Measurements from ENCODE around the gene PTGES.

PTGES gene

GRCh38 chr9:129712634-129713401, 40.0 kb downstream of the PTGES start:
- no peak for DNase-seq (ENCODE audit: low spot score)
- in situ Hi-C loops (cut with MboI; ENCODE audit: low pct_unique_long_range_greater_than_20kb, low sequenced_read_pairs, unreplicated experiment), result no loop called here
- no peak for TF ChIP-seq CTCF (IDR thresholded peaks at IDR 0.05; ENCODE audit: extremely low read depth, insufficient read depth, missing control alignments)

DNA sequence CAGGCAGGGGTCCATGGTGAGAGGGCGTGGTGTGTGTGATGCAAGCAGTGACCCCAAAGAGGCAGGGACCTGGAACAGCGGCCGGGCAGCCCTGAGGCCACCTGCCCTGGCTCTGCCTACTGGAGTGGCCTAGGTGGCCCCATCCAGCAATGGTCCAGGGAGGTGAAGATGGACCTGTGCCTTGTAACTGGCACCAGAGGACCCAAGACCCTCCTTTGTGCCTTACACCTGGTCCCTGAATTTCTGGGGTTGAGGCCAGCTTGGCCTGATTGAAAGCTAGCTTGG, 42.7 kb downstream of the PTGES start:
- in situ Hi-C loops (cut with MboI; ENCODE audit: low pct_unique_long_range_greater_than_20kb, low sequenced_read_pairs, unreplicated experiment), result no loop called here
- no peak for DNase-seq (ENCODE audit: low spot score)
- TF ChIP-seq CTCF (IDR thresholded peaks at IDR 0.05; ENCODE audit: extremely low read depth, insufficient read depth, missing control alignments), result no peak

GRCh38 chr9:129709438-129710168, 43.2 kb downstream of the PTGES start:
- in situ Hi-C loops (cut with MboI; ENCODE audit: low pct_unique_long_range_greater_than_20kb, low sequenced_read_pairs, unreplicated experiment), result no loop called here
- TF ChIP-seq CTCF (IDR thresholded peaks at IDR 0.05; ENCODE audit: extremely low read depth, insufficient read depth, missing control alignments), result no peak
- DNase-seq (ENCODE audit: low spot score), result no peak

DNA sequence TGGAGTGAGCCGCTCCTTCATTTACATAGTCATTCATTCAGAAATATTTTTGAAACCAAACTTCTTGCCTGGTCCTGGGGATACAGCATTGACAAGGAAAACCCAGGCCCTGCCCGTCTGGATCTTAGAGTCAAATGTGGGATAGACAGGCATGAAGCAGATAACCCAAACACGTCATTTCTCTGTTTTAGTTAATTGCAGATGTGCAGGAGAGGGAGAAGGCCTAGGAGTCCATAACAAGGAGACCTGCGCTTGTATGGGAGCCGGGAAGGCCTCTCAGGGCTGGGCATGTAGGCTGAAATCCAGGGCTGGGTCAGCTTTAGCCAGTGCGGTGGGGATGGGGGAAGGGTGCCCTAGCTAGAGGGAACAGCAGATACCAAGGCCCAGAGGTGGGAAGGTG, 44.0 kb downstream of the PTGES start:
- TF ChIP-seq CTCF (IDR thresholded peaks at IDR 0.05; ENCODE audit: extremely low read depth, insufficient read depth, missing control alignments), result no peak
- DNase-seq (ENCODE audit: low spot score), result no peak
- in situ Hi-C loops (cut with MboI; ENCODE audit: low pct_unique_long_range_greater_than_20kb, low sequenced_read_pairs, unreplicated experiment), result no loop called here

DNA sequence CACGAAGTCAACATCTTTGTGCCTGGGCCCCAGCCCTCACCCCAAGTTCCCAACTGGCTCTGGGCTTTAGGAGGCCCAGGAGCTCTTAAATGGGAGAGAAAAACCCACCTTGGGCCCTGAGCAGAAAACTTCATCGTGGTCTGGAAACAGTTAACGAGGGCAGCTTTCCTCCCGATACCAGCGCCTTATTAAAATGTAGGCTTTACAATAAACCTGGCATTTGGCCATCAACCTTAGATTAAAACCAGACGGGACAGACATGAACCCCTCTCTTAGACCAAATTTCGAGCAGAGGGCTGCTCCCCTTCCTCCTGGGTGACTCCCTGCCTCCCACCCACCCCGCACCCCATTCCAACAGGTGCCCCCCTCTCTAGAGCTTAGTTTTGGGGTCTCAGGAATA, 48.0 kb downstream of the PTGES start:
- TF ChIP-seq CTCF (IDR thresholded peaks at IDR 0.05; ENCODE audit: extremely low read depth, insufficient read depth, missing control alignments), result no peak
- DNase-seq (ENCODE audit: low spot score), result no peak
- in situ Hi-C loops (cut with MboI; ENCODE audit: low pct_unique_long_range_greater_than_20kb, low sequenced_read_pairs, unreplicated experiment), result no loop called here

DNA sequence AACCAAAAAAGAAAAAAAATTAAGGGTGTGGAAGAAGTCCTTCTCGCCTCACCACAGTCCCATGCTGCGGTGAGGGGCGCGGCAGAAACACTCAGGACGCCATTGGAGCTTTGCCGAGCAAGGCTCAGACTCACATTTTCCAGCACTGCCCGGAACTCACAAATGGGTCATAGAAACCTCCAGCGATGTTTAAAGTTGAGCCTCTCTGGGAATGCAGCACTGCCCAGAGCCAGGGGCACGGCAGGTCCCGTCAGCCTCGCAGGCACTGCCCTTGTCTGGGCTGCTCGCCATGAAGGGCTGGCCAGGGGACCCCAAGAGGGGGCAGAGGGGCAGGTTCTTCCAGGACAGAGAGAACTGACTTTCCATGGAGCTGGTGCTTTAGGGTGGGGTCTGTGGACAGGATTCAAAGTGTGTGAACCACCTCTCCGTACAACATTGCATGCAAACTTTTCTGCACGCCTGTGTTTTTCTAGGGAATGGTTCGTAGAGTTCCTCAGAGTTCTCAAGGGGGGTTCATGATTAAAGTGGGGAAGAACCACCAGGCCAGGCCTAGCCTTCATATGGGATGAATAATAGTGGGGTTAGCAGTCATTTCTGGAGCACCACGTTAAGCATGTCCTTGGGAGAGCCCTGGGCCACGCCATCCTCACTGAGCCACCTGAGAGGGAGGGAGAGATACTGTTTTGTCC, 49.0 kb downstream of the PTGES start:
- DNase-seq (ENCODE audit: low spot score), result no peak
- in situ Hi-C loops (cut with MboI; ENCODE audit: low pct_unique_long_range_greater_than_20kb, low sequenced_read_pairs, unreplicated experiment), result no loop called here
- TF ChIP-seq CTCF (IDR thresholded peaks at IDR 0.05; ENCODE audit: extremely low read depth, insufficient read depth, missing control alignments), result no peak
